OCI-LY3 (cell line): Measurements from ENCODE around the gene CCDC6.

Experiments
- H2AFZ ChIP-seq: fragments of 200-600, 300-600 bp; shearing (Covaris generic); 2 replicates; pipeline ENCODE4 v1.6.0; 2014; ENCODE audit warnings: antibody characterized with exemption, low read depth, low read length
- H3K27ac ChIP-seq: fragments of 200-600, 300-600 bp; sonication (generic); 2 replicates; pipeline ENCODE4 v1.5.1; 2014; ENCODE audit warnings: mild to moderate bottlenecking, low read length, moderate library complexity, mixed read lengths
- H3K27me3 ChIP-seq: fragments of 200-600, 300-600 bp; sonication (generic); 2 replicates; pipeline ENCODE4 v1.6.1; 2014; ENCODE audit warnings: low read depth, low read length, mixed read lengths
- H3K36me3 ChIP-seq: fragments of 200-600, 300-600 bp; sonication (generic); replicated peaks from 2 replicates; pipeline ENCODE3; 2014; ENCODE audit warnings: low read depth, low read length, mixed read lengths
- H3K4me1 ChIP-seq: fragments of 300-600, 200-600 bp; sonication (generic); 2 replicates; pipeline ENCODE4 v1.6.1; 2014; ENCODE audit warnings: low read length, mixed read lengths
- H3K4me2 ChIP-seq: fragments of 200-600, 300-600 bp; sonication (generic); 2 replicates; pipeline ENCODE4 v1.6.1; 2014; ENCODE audit warnings: low read length, mixed read lengths
- H3K4me3 ChIP-seq: fragments of 300-600, 200-600 bp; sonication (generic); 2 replicates; pipeline ENCODE4 v1.5.1; 2014; ENCODE audit warnings: antibody characterized with exemption, mild to moderate bottlenecking, low read length, moderate library complexity
- H3K79me2 ChIP-seq: fragments of 300-600, 200-600 bp; shearing (Covaris generic); 2 replicates; pipeline ENCODE4 v1.6.1; 2014; ENCODE audit warnings: mild to moderate bottlenecking, low read length, mixed read lengths
- H3K9ac ChIP-seq: fragments of 300-600, 200-600 bp; shearing (Covaris generic); 2 replicates; pipeline ENCODE4 v1.6.0; 2014; ENCODE audit warnings: mild to moderate bottlenecking, low read length, moderate library complexity
- H3K9me3 ChIP-seq: fragments of 200-600, 300-600 bp; shearing (Covaris generic); 2 replicates; pipeline ENCODE4 v1.6.1; 2014; ENCODE audit warnings: low read length, mixed read lengths; ENCODE audit not compliant: insufficient read depth
- H4K20me1 ChIP-seq: fragments of 200-600, 300-600 bp; sonication (generic); 2 replicates; pipeline ENCODE4 v1.6.1; 2016; ENCODE audit warnings: low read length, mixed read lengths; ENCODE audit not compliant: insufficient read depth
- EZH2phosphoT487 ChIP-seq: fragments of 200-600 bp; shearing (Covaris generic); IDR thresholded peaks from 2 replicates; pipeline ENCODE4 v1.6.1; 2018; ENCODE audit warnings: antibody characterized with exemption, mixed run types, low read depth
- TF ChIP-seq, protein P1 (sequence below): fragments of 200-600, 300-600 bp; sonication (generic); IDR thresholded peaks from 2 replicates; pipeline ENCODE4 v1.5.1; 2014; ENCODE audit warnings: antibody characterized with exemption, low read length, low read depth

The CCDC6 gene

DNA sequence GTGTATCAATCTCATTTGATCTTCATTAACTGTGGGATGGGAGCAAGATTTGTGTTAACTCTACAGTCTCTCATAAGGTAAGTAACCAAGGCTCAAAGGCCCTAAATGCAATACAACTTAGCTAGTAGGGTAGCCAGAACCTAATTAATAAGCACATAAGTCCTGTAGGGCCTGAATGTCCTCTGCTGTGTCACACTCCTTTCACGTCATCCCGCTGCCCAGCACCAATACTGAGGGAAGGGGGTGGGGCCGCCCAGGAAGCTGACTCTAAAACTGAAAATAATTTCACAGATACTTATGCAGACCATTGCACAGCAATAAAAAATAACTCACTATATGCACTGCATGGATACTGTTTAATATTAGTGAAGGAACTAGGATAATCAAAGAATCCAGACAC lies 13.7 kb downstream of the CCDC6 start:
- Histone ChIP-seq H4K20me1 (peaks cover 85% of the 10 kb centered on the region), H2AFZ (no peak overlapping the region), H3K79me2 (peaks cover 90% of the 10 kb centered on the region), H3K9ac (no peak overlapping the region), H3K4me3 (no peak overlapping the region), H3K4me2 (no peak overlapping the region), H3K27me3 (no peaks in the 10 kb centered on the region), H3K4me1 (peaks cover 16% of the 10 kb centered on the region), H3K9me3 (no peaks in the 10 kb centered on the region), H3K27ac (no peak overlapping the region), H3K36me3 (peaks cover 10% of the 10 kb centered on the region)
- TF ChIP-seq, protein P1, sequence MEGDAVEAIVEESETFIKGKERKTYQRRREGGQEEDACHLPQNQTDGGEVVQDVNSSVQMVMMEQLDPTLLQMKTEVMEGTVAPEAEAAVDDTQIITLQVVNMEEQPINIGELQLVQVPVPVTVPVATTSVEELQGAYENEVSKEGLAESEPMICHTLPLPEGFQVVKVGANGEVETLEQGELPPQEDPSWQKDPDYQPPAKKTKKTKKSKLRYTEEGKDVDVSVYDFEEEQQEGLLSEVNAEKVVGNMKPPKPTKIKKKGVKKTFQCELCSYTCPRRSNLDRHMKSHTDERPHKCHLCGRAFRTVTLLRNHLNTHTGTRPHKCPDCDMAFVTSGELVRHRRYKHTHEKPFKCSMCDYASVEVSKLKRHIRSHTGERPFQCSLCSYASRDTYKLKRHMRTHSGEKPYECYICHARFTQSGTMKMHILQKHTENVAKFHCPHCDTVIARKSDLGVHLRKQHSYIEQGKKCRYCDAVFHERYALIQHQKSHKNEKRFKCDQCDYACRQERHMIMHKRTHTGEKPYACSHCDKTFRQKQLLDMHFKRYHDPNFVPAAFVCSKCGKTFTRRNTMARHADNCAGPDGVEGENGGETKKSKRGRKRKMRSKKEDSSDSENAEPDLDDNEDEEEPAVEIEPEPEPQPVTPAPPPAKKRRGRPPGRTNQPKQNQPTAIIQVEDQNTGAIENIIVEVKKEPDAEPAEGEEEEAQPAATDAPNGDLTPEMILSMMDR: no peak
- no peak for TF ChIP-seq EZH2phosphoT487

DNA sequence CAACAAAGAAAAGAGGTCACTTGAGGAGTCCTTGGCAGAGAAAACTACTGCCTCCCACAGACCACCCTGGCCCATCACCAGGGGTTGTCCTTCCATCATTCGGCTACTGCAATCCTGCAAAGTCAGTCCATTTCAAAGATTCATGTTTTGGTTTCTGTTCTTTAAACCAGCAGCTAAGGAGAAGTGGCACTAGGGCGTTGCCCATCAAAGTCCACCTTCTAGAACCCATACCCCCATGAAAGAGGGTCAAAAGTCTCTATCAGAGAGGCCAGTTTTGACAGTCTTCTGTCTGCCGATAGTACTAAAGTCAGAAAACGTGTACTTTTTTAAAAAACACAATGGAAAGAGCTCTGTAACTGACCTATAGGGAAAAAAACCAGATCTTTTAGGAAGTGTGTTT lies 14.4 kb downstream of the CCDC6 start:
- H2AFZ ChIP-seq: no peak overlapping the region
- peaks cover 90% of the 10 kb centered on the region for H4K20me1 ChIP-seq
- TF ChIP-seq, protein P1: no peak
- TF ChIP-seq EZH2phosphoT487: no peak
- no peaks in the 10 kb centered on the region for H3K9me3 ChIP-seq
- H3K4me3 ChIP-seq: no peak overlapping the region
- no peak overlapping the region for H3K9ac ChIP-seq
- H3K27me3 ChIP-seq: no peaks in the 10 kb centered on the region
- H3K27ac ChIP-seq: no peak overlapping the region
- peak overlapping the region; percentile 21 for H3K4me2 ChIP-seq
- H3K79me2 ChIP-seq: peaks cover 94% of the 10 kb centered on the region
- H3K36me3 ChIP-seq: peaks cover 13% of the 10 kb centered on the region
- H3K4me1 ChIP-seq: peaks cover 20% of the 10 kb centered on the region

DNA sequence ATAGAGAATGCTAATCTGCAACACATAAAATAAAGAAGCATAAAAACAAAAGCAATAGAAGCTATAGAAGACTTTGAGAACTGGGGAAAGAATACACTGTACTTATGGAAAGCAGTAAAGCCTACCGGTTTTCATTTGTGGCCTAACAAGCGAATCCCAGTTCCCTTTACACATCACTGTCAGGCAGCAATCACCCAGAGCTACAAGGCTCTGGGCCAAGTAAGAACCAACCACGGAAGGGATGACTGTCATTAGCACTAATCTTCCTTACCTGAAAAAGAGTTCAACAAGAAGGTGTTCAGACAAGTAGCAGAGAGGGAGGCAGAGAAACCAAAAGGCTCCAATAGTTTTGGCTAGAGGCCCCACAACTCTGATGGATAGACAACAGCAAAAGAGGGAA lies 15.0 kb downstream of the CCDC6 start:
- Histone ChIP-seq H4K20me1 (peaks cover 93% of the 10 kb centered on the region), H3K4me2 (peak overlapping the region; percentile 21)

DNA sequence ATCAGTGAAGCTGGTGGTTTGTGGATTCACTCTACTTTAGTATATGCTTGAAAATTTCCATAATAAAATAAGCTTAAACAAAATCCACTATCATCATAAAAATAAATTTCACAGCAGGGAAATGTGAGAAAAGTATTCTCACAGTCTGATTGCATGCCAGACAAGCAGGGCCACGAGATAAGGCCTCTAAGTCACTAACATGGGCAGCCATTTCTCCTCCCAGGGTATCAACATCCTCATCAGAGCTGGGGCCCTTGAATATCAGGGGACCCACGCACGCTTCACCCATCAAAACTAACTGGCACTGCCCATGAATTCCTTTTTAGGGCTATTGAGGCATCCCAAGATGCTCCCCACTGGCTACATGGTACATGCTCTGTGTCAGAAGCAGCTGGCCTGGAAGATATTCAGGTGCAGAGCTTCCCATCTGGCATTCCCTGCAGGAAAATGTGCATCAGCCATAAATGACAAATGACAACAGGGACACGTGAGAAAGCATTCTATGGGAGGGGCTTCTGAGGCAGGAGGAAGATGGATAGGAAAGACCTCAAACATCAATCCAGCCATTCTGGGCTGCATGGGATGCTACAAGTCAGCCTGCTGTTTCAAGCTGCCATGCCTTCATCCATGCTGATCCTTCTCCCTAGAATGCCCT lies 17.4 kb downstream of the CCDC6 start:
- H2AFZ ChIP-seq: no peak overlapping the region
- H3K4me1 ChIP-seq: peaks cover 48% of the 10 kb centered on the region
- TF ChIP-seq EZH2phosphoT487: no peak
- TF ChIP-seq, protein P1: no peak
- no peak overlapping the region for H3K4me3 ChIP-seq
- H3K9me3 ChIP-seq: no peaks in the 10 kb centered on the region
- peaks cover 14% of the 10 kb centered on the region for H3K36me3 ChIP-seq
- H3K79me2 ChIP-seq: peaks cover 89% of the 10 kb centered on the region
- H3K4me2 ChIP-seq: no peak overlapping the region
- peaks cover 91% of the 10 kb centered on the region for H4K20me1 ChIP-seq
- H3K27me3 ChIP-seq: peaks cover 5% of the 10 kb centered on the region
- H3K27ac ChIP-seq: no peak overlapping the region
- H3K9ac ChIP-seq: no peak overlapping the region

More for the DNA sequence above, 15.0 kb downstream of the CCDC6 start:
- no peak for TF ChIP-seq EZH2phosphoT487
- TF ChIP-seq, protein P1: no peak
- Histone ChIP-seq H2AFZ (no peak overlapping the region), H3K27ac (no peak overlapping the region), H3K4me3 (no peak overlapping the region), H3K9ac (no peak overlapping the region), H3K79me2 (peaks cover 94% of the 10 kb centered on the region), H3K9me3 (no peaks in the 10 kb centered on the region), H3K27me3 (no peaks in the 10 kb centered on the region), H3K36me3 (peaks cover 14% of the 10 kb centered on the region), H3K4me1 (peaks cover 26% of the 10 kb centered on the region)
